Measurements from ENCODE around the gene REC8. TPM values are rescaled to one million over a fixed set of nuclear protein-coding genes. Genes with fewer than 3 reads are reported as not detected.

Gene REC8
- total RNA-seq, 1 donor from 2014 or later = 136 TPM

DNA sequence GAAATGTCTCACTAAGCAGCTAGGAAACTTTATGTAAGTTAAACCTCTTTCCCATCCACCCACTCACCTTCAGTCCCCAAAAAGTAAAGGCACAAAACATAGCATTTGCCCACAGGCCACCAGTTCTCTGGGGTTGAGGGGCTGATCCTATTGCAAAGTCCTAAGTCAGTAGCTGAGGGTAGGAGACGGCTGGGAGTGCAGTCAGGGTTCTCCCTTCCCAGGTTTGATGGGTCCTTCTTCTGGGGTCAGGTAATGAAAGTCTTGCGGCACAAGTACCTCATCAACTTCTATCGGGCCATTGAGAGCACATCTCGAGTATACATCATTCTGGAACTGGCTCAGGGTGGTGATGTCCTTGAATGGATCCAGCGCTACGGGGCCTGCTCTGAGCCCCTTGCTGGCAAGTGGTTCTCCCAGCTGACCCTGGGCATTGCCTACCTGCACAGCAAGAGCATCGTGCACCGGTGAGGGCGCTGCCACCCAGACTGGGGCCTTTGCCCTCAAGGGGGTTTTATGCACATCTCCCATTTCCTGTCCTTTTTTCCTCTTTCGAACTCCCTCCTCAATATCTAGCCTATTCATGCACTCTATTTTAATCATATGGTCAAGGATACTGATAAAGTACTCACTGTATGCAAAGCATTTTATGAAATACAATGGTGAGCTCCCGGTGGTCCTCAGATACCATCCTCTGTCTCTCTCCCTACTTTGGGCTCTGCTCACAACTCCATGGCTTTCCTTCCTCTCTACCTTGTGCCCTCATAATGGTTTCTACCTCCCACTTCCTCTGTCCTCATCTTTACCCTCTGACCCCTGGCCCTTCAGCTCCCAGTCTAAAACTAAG, 34.6 kb downstream of the REC8 start:
- Mint-ChIP-seq H3K36me3 (ENCODE audit: unreplicated experiment) (peaks cover 15% of the 10 kb centered on the region), H3K4me1 (ENCODE audit: low read depth, unreplicated experiment) (peaks cover 9% of the 10 kb centered on the region), H3K4me3 (ENCODE audit: unreplicated experiment) (peak overlapping the region; percentile 8), H3K27ac (ENCODE audit: unreplicated experiment) (no peak overlapping the region), H3K9me3 (ENCODE audit: unreplicated experiment) (peaks cover 8% of the 10 kb centered on the region), H3K27me3 (ENCODE audit: unreplicated experiment) (peaks cover 12% of the 10 kb centered on the region)
- TF ChIP-seq, protein P1, sequence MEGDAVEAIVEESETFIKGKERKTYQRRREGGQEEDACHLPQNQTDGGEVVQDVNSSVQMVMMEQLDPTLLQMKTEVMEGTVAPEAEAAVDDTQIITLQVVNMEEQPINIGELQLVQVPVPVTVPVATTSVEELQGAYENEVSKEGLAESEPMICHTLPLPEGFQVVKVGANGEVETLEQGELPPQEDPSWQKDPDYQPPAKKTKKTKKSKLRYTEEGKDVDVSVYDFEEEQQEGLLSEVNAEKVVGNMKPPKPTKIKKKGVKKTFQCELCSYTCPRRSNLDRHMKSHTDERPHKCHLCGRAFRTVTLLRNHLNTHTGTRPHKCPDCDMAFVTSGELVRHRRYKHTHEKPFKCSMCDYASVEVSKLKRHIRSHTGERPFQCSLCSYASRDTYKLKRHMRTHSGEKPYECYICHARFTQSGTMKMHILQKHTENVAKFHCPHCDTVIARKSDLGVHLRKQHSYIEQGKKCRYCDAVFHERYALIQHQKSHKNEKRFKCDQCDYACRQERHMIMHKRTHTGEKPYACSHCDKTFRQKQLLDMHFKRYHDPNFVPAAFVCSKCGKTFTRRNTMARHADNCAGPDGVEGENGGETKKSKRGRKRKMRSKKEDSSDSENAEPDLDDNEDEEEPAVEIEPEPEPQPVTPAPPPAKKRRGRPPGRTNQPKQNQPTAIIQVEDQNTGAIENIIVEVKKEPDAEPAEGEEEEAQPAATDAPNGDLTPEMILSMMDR (IDR thresholded peaks at IDR 0.05; ENCODE audit: partially characterized antibody, unreplicated experiment) = no peak
- no peak for DNase-seq

DNA sequence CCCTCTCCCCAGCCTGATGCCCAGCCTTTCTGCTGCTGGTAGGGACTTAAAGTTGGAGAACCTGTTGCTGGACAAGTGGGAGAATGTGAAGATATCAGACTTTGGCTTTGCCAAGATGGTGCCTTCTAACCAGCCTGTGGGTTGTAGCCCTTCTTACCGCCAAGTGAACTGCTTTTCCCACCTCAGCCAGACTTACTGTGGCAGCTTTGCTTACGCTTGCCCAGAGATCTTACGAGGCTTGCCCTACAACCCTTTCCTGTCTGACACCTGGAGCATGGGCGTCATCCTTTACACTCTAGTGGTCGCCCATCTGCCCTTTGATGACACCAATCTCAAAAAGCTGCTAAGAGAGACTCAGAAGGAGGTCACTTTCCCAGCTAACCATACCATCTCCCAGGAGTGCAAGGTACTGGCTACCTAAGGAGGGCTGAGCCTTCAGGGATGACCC, 35.2 kb downstream of the REC8 start:
- H3K4me1 Mint-ChIP-seq (ENCODE audit: low read depth, unreplicated experiment) = peaks cover 9% of the 10 kb centered on the region
- TF ChIP-seq, protein P1 (IDR thresholded peaks at IDR 0.05; ENCODE audit: partially characterized antibody, unreplicated experiment) = no peak
- no peak for DNase-seq
- H3K36me3 Mint-ChIP-seq (ENCODE audit: unreplicated experiment) = peaks cover 15% of the 10 kb centered on the region
- H3K9me3 Mint-ChIP-seq (ENCODE audit: unreplicated experiment) = peaks cover 8% of the 10 kb centered on the region
- H3K4me3 Mint-ChIP-seq (ENCODE audit: unreplicated experiment) = peak overlapping the region; percentile 8
- H3K27ac Mint-ChIP-seq (ENCODE audit: unreplicated experiment) = no peak overlapping the region
- peaks cover 14% of the 10 kb centered on the region for H3K27me3 Mint-ChIP-seq (ENCODE audit: unreplicated experiment)

DNA sequence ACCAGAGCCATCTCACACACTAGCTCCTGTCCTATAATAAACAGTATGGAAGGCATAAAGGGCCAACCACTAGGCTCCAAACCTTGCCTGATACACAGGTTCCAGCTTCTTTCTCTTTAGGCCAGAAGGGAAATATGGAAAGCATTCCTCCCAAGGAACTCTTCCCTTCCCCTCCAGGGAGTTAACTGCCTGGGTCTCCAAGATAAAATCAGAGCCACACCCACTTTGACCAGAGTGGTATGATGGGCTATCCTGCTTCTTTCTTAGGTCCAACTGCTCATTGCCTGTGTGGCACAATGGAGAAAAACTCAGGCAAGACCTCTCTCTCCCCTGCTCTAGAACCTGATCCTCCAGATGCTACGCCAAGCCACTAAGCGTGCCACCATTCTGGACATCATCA, 35.7 kb downstream of the REC8 start:
- TF ChIP-seq, protein P1 (IDR thresholded peaks at IDR 0.05; ENCODE audit: partially characterized antibody, unreplicated experiment) = no peak
- Mint-ChIP-seq H3K4me1 (ENCODE audit: low read depth, unreplicated experiment) (peaks cover 9% of the 10 kb centered on the region), H3K36me3 (ENCODE audit: unreplicated experiment) (peaks cover 14% of the 10 kb centered on the region), H3K4me3 (ENCODE audit: unreplicated experiment) (no peak overlapping the region), H3K9me3 (ENCODE audit: unreplicated experiment) (peaks cover 8% of the 10 kb centered on the region), H3K27ac (ENCODE audit: unreplicated experiment) (no peak overlapping the region), H3K27me3 (ENCODE audit: unreplicated experiment) (peaks cover 14% of the 10 kb centered on the region)
- DNase-seq = no peak

DNA sequence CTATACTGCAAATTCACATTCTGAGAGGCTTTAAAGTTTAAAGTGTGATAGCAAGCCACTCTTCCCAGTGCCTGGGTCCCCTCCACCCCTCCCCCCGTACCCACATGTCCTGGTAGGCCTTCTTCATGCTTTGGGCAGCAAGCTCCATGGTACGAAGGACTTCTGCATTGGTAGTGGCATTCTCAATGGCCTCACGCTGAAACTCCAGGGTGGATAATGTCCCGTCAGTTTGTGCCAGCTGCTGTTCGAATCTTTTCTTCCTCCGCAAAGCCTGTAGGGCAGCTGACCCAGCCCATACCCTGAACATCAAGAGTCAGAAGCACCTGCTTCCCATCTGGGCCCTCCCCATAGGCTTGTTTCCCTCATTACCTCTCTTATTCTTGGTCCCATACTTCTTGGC, 39.4 kb downstream of the REC8 start:
- Mint-ChIP-seq H3K9me3 (ENCODE audit: unreplicated experiment) (peaks cover 12% of the 10 kb centered on the region), H3K4me3 (ENCODE audit: unreplicated experiment) (no peak overlapping the region), H3K27ac (ENCODE audit: unreplicated experiment) (no peak overlapping the region), H3K27me3 (ENCODE audit: unreplicated experiment) (peaks cover 21% of the 10 kb centered on the region), H3K36me3 (ENCODE audit: unreplicated experiment) (peaks cover 10% of the 10 kb centered on the region), H3K4me1 (ENCODE audit: low read depth, unreplicated experiment) (peaks cover 9% of the 10 kb centered on the region)
- DNase-seq = no peak
- TF ChIP-seq, protein P1 (IDR thresholded peaks at IDR 0.05; ENCODE audit: partially characterized antibody, unreplicated experiment) = no peak
